HG03095 (cell line): ENCODE results near the gene APCDD1L.
"Not testable (repeated sequence)": the region's sequence is repeated elsewhere in the genome, so short reads cannot be mapped to it uniquely, and the experiment has no call there.

Experiments used
- ATAC-seq: cut with Tn5 transposase; IDR thresholded peaks from one replicate; pipeline ENCODE4 v1.9.1; 2021; ENCODE audit warnings: moderate library complexity; ENCODE audit not compliant: unreplicated experiment

Gene APCDD1L

DNA sequence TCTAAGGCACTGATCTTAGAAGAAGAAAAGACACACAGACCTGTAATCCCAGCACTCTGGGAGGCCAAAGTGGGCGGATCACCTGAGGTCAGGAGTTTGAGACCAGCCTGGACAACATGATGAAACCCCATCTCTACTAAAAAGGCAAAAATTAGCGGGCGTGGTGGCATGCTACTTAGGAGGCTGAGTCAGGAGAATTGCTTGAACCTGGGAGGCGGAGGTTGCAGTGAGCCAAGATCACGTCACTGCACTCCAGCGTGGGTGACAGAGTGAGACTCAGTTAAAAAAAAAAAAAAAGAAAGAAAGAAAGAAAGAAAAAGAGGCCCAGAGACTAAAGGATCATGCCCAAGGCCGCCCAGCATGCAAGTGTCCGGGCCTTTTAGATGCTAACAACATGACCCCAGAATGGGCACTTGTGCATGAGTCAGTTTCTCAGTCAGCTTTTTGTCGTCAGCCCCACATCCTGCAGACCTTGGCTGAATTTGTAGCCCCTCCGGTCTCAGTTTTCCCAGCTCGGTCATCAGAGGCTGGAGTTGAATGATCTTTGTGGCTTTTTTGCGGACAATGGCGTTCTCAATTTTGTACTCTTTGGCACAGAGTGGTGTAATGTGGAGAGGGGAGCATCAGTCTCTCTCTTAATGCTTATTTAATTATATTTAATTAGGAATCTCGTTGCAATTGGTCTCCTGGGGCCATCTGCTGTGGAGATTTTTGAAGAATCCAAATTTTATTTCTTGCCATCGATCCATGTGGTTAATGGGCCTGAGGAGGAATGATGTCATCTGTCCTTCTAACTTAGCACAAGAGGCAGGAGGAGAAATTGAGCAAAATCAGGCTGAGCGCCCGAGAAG, 30.6 kb upstream of the APCDD1L start:
- no peak for ATAC-seq

DNA sequence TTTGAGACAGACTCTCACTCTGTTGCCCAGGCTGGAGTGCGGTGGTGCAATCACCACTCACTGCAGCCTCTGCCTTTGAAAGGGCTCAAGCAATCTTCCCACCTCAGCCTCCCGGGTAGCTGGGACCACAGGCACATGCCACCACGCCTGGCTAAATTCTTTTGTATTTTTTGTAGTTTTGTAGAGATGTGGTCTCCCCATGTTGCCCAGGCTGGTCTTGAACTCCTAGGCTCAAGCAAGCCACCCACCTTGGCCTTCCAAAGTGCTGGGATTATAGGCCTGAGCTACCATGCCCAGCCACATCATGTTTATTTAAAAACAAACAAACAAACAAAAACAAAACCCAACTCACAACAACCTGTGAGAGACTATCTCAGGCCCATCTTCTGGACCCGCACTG, 29.7 kb upstream of the APCDD1L start:
- ATAC-seq = no peak

DNA sequence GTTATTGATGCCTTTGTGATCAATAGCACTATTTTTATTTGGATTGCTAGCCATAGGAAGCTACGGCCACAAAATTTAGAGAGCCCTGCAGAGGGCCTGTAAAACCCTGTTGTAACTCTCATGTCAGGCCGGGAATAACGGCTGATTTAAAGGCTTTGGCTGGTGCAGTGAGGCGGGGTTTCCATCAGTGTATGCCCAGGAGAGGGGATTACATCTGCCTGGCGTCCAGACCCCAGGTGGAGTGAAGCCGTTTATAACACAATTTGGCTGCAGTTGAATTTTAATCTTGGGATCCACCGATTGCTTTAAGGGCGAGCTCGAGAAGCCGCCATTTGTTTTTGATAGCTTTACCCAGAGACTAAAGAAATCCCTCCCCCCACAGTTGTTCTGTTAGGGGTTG, 29.1 kb upstream of the APCDD1L start:
- ATAC-seq = no peak

DNA sequence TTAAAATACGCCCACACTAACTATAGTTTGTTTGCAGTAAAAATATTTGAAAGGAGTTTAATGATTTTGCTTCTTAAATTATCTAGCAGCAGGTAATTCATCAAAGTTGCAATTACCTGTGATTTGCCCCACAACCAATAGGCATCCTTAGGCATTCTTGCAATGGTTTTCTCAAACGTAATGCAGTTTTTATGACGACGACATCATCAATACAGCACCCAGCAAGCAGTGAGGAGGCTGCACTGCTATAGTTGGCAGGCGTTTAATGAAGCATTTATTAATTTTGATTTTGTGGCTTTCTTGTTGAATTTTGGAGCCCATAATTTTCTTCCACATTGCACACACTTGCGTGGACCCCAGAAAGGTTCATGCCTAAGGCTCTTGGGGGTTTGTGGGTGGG, 28.1 kb upstream of the APCDD1L start:
- no peak for ATAC-seq

DNA sequence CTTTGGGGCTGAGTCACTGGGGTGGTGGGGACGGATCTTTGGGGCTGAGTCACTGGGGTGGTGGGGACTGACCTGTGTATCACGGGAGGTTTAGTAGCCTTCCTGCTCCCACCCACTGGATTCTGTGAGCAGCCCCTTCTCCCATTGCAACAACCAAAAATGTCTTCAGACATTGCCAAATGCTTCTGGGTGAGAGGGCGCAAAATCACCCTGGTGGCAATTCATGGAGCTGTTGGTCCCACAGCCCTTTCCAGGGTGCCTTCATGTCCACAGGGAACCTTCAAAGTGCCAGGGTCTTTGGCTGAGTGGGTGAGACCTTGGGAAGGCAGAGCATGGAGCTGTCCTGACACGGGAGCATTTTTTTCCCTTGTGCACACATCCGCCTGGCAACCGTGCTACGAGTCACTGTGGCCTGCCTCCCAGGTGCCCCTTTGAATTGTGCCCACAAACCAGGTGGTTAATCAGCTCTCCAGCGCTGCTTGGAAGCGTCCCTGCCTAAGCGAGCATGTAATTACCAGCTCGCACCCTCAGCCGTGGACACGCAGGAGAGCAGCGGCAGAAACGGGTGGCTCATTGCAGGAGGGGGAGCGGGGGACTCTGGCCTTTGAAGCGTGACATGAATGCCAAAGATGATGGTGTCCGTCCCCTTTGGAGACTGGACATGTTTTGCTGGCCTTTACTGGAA, 27.4 kb upstream of the APCDD1L start:
- ATAC-seq = no peak

- ATAC-seq = not testable (repeated sequence)
Observed at GRCh38 chr20:58542034-58542410, 26.8 kb upstream of the APCDD1L start.

- ATAC-seq = no peak
Observed at GRCh38 chr20:58538752-58539151, 23.6 kb upstream of the APCDD1L start.

DNA sequence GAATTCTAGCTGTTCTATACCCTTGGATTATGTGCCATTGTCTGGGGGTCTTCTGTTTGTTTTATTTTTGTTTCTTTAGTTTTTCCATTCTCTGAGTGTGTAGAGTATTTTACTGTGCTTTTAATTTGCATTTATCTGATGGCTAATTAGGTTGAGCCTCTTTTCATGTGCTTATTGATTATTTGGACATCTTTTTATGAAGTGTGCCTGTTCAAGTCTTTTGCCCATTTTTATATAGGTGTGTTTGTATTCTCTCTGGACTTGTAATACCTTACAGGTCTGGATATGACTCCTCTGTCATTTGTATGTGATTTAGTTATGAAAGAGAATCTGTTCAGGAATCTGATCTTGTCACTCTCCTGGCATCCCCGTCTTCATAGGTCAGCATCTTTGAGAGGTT, 22.6 kb upstream of the APCDD1L start:
- no peak for ATAC-seq

DNA sequence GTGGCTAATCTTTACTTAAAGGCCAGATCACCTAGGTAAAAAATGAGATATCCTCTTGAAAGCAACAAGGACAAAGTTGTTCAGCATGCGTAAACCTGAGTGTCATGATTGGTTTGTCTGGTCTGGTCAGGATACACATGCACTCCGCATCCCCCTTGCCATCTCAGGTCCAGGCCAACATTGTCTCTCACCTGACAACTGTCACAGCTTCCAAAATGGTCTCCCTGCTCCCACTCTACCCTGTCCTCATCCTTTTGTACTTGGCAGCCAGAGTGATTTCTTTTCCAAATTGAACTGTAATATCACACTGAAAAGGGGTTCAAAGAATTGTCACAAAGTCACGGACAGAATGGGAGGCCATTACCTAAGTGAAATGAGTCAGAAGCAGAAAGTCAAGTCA, 21.1 kb upstream of the APCDD1L start:
- ATAC-seq = no peak

DNA sequence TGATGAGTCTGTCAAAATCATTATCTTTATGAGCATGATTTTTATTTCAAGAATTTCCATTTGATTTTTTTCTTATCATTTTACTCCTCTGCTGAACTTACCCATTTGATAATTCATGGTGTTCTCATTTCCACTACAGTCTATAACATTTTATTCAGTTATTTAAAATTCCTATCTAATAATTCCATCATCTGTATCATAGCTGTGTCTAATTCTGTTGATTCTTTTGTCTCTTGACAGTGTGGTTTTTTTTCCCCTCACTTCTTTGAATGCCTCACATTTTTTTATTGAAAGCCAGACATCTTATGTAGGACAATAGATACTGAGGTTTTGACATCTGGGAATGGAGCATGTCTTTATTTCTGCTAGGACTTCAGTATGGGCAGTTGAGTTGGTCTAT, 16.5 kb upstream of the APCDD1L start:
- no peak for ATAC-seq

- ATAC-seq = no peak
Observed at GRCh38 chr20:58531063-58531462, 15.9 kb upstream of the APCDD1L start.

GRCh38 chr20:58528412-58528811, 13.2 kb upstream of the APCDD1L start:
- ATAC-seq = no peak

DNA sequence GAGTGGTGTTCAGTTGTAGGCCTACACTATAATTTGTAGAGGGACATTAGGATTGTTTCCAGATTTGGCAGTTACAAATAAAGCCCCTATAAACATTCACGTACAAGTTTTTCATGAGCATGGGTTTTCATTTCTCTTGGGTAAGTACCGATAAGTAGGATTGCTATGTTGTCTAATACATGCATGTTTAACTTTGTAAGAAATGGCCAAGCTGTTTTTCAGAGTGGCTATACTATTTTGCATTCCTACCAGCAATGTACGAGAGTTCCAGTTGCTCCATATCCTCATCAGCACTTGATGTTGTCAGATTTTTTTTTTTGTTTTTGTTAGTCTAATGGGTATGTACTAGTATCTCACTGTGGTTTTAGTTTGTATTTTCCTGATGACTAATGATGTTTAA, 11.2 kb upstream of the APCDD1L start:
- ATAC-seq = no peak

- ATAC-seq = no peak
Observed at GRCh38 chr20:58524814-58525213, 9.6 kb upstream of the APCDD1L start.

DNA sequence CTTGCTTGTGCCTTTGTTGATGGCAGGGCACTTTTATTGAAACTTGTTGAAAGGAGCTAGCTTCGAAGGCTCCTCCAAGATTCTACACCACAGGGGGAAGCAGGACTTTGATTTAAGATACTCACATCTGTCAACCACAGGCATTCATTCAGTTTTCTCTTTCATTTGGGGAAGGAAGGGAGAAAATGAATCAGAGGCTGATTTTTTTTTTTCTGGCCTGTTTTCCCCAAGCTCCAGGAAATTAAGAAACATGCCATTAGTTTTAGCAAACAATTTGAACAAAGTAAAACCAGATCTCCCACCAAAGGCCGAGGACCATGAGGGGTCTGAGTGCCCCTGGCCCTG, 8.7 kb upstream of the APCDD1L start:
- no peak for ATAC-seq

DNA sequence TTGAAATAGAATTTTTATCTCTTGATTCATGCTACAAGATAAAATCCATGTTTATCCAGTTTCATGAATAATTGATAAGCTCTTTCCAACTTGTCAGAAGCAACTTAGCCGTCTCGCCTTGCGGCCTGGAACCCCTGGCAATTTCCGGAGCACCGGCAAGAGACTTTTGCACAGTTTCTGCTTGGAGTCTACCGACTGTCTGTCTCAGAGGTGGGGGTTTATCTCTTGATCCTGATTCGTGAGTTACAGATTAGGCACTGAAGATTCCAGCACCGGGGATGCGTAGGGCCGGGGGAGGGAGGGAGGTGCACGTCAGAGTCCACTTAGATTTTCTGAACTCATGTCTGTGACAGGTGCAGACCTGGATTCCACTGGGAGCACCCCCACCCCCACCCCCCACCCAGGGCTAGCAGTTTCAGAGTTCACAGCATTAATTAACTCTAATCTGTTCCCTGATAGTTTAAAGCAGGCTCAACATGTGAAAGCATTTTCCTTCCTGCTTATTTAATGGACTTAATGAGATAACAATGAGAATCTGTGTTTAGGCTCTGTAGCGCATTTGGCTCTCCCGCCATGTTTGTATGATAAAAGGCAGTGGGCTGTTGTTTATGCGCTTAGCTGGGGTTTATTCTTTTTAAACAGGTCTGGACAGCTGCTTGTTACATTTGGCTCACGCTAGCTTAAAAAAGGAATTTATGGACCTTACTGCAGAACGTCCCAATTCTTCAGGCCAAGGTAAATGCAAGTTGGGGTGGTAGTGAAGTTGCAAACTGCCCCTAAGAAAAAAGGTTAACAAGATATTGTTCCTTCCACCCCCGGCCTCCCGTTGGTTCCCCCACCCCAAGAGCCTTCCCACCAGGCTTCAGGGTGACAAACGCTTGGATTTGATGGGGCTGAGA, 8.1 kb upstream of the APCDD1L start:
- no peak for ATAC-seq

- no peak for ATAC-seq
Observed at GRCh38 chr20:58522666-58523065, 7.5 kb upstream of the APCDD1L start.

DNA sequence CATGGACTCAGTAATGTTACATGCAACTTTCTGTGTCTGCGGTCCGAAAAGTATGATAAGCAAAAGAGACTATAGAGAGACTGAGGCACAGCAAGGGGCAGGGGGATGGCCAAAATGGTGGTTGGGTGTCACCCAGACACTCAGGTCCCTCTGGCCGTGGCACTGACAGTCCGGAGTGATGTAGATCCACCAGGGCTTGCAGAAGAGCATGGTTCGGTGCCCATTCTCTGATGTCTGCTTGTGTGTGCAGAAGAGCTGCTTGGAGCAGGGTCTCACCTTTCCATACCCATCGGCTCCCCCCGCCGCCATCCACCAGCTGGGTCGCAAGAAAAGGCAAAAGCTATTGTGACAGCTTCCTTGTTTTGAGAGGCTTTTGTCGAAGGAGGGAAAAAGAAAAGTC, 6.6 kb upstream of the APCDD1L start:
- ATAC-seq = no peak

DNA sequence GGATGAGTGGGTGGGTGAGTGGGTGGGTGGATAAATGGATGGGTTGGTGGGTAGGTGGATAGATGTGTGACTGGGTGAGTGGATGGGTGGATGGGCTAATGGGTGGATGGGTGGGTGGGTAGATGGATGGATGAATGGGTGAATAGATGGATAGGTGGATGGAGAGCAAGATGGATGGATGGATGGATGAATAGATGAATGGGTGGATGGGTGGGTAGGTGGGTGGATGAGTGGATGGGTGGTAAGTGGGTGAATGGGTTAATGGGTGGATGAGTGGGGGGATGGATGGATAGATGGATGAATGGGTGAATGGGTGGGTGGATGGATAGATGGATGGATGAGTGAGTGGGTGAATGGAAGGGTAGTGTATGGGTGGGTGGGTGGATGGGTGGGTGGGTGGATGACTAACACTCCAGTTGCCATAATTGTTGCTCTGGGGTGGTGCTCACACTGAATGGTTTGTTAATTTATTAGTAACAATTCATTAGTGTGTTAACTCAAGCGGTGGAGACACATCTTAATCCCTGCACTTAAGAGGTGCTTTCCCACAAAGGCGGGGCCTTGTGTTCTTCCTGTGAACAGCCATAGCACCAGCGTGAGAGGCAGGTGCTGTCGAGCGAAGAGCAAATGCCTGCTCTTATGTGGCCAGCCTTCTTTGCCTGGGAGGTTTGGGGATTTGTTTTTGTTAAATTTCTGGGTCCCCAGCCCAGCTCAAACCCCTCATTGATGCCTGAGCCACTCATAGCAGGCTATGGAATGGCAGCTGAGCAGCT, 4.9 kb upstream of the APCDD1L start:
- ATAC-seq = no peak

DNA sequence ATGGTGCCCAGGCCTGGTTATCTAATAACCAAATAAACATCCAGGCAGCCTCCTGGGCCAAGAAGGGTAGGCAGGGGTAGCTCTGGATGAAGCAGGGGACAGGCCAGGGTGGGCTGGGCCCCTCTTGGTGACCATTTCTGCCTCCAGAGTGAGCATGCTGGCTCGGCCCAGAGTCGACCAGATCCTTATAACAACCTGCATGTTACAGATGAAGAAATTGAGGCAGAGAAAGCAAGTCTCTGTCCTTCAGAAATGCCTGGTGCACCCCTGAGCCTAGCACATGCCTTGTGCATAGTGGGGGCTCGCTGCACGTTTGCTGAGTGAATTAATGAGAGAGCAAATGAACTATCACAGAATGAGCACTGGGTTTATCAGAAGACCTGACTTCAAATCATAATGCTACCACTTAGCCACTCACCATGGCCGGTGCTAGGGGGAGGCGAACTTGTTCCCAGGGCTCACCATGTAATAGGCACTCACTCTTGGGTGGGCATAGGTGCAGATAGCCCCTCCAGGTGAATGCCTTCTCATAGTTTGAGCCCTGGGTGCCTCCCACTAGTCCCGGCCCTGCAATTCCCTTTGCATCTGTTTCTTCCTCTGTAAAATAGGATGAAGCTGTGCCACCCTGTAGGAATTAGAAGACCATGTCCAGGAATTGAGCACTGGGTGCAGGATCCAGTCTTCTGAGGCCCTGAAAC, 3.8 kb upstream of the APCDD1L start:
- ATAC-seq = no peak
